Bone marrow (tissue), 2 donors: Measurements from ENCODE around the gene SIM1.

Source experiments
- DNase-seq, 2 donors: peaks; one replicate each; lab custom pipeline; 2025; lab: John Stamatoyannopoulos, UW

The SIM1 gene

GRCh38 chr6:100353276-100354015 is 111.3 kb downstream of the SIM1 start:
- DNase-seq: no peak

GRCh38 chr6:100350139-100350538 is 114.6 kb downstream of the SIM1 start:
- DNase-seq: no peak

GRCh38 chr6:100349366-100349765 is 115.4 kb downstream of the SIM1 start:
- no peak for DNase-seq

- DNase-seq: no peak
Measured at GRCh38 chr6:100347901-100348550, 116.7 kb downstream of the SIM1 start.

- no peak for DNase-seq
Measured at GRCh38 chr6:100346828-100347227, 117.9 kb downstream of the SIM1 start.

GRCh38 chr6:100346203-100346602 is 118.5 kb downstream of the SIM1 start:
- no peak for DNase-seq

GRCh38 chr6:100344761-100345160 is 120.0 kb downstream of the SIM1 start:
- DNase-seq: no peak

- DNase-seq: no peak
Measured at GRCh38 chr6:100344321-100344720, 120.4 kb downstream of the SIM1 start.

- no peak for DNase-seq
Measured at GRCh38 chr6:100343316-100344077, 121.2 kb downstream of the SIM1 start.

- no peak for DNase-seq
Measured at GRCh38 chr6:100342830-100343229, 121.9 kb downstream of the SIM1 start.

GRCh38 chr6:100339574-100340255 is 125.0 kb downstream of the SIM1 start:
- DNase-seq: no peak

- no peak for DNase-seq
Measured at GRCh38 chr6:100338090-100338489, 126.6 kb downstream of the SIM1 start.

GRCh38 chr6:100336876-100337275 is 127.8 kb downstream of the SIM1 start:
- no peak for DNase-seq

- no peak for DNase-seq
Measured at GRCh38 chr6:100335991-100336390, 128.7 kb downstream of the SIM1 start.
